Duodenal mucosa (tissue), 2 donors: ENCODE data around the gene ANKRD13A.
"Not testable (repeated sequence)": the region's sequence is repeated elsewhere in the genome, so short reads cannot be mapped to it uniquely, and the experiment has no call there.

ENCODE experiments used
- H3K27ac ChIP-seq: one replicate; pipeline ENCODE4 v1.7.0; 2013; ENCODE audit warnings: low read depth, low read length
- H3K27me3 ChIP-seq, 2 donors: one replicate each; pipeline ENCODE4 v1.7.0; 2013; ENCODE audit warnings: low read length in 2 of 2, control low read depth in 1 of 2; ENCODE audit not compliant: insufficient read depth in 2 of 2, control insufficient read depth in 1 of 2
- H3K36me3 ChIP-seq, 2 donors: one replicate each; pipeline ENCODE4 v1.7.0; 2013; ENCODE audit warnings: low read length in 2 of 2, control low read depth in 1 of 2; ENCODE audit not compliant: insufficient read depth in 2 of 2, control insufficient read depth in 1 of 2
- H3K4me1 ChIP-seq, 2 donors: one replicate each; pipeline ENCODE4 v1.7.0; 2013; ENCODE audit warnings: low read length in 2 of 2, control low read depth in 1 of 2; ENCODE audit not compliant: insufficient read depth in 2 of 2, control insufficient read depth in 1 of 2
- H3K4me3 ChIP-seq, 2 donors: one replicate each; pipeline ENCODE4 v1.7.0; 2013; ENCODE audit warnings: low read length in 2 of 2, low read depth in 1 of 2
- H3K9ac ChIP-seq, 2 donors: one replicate each; pipeline ENCODE4 v1.7.0; 2013; ENCODE audit warnings: low read length in 2 of 2, low read depth in 1 of 2
- H3K9me3 ChIP-seq, 2 donors: one replicate each; pipeline ENCODE4 v1.7.0; 2013; ENCODE audit warnings: low read length in 2 of 2, control low read depth in 1 of 2; ENCODE audit not compliant: control insufficient read depth in 1 of 2

The ANKRD13A gene

GRCh38 chr12:110059651-110060000, 60.4 kb downstream of the ANKRD13A start:
- Histone ChIP-seq H3K4me1 (no peaks in the 10 kb centered on the region), H3K27me3 (no peaks in the 10 kb centered on the region), H3K9me3 (no peaks in the 10 kb centered on the region), H3K36me3 (no peaks in the 10 kb centered on the region), H3K4me3 (no peak overlapping the region), H3K27ac (no peak overlapping the region), H3K9ac (no peak overlapping the region)

- Histone ChIP-seq H3K9ac (no peak overlapping the region), H3K4me1 (no peaks in the 10 kb centered on the region), H3K27ac (no peak overlapping the region), H3K27me3 (no peaks in the 10 kb centered on the region), H3K4me3 (no peak overlapping the region), H3K36me3 (no peaks in the 10 kb centered on the region), H3K9me3 (no peaks in the 10 kb centered on the region)
Measured at GRCh38 chr12:110062241-110062640, 63.0 kb downstream of the ANKRD13A start.

- Histone ChIP-seq H3K27ac (no peak overlapping the region), H3K9me3 (no peaks in the 10 kb centered on the region), H3K27me3 (no peaks in the 10 kb centered on the region), H3K9ac (no peak overlapping the region), H3K4me3 (no peak overlapping the region), H3K36me3 (no peaks in the 10 kb centered on the region), H3K4me1 (no peaks in the 10 kb centered on the region)
Measured at GRCh38 chr12:110065540-110065939, 66.3 kb downstream of the ANKRD13A start.

- H3K27ac ChIP-seq: no peak overlapping the region
- H3K4me3 ChIP-seq: no peak overlapping the region
- H3K9me3 ChIP-seq: no peaks in the 10 kb centered on the region
- no peaks in the 10 kb centered on the region for H3K4me1 ChIP-seq
- no peaks in the 10 kb centered on the region for H3K36me3 ChIP-seq
- H3K27me3 ChIP-seq: no peaks in the 10 kb centered on the region
- H3K9ac ChIP-seq: no peak overlapping the region
Measured at GRCh38 chr12:110067531-110067930, 68.3 kb downstream of the ANKRD13A start.

- not testable (repeated sequence) for H3K4me1 ChIP-seq, H3K36me3 ChIP-seq, H3K27me3 ChIP-seq, H3K4me3 ChIP-seq, H3K9me3 ChIP-seq, H3K27ac ChIP-seq, H3K9ac ChIP-seq
Measured at GRCh38 chr12:110068115-110068514, 68.9 kb downstream of the ANKRD13A start.

- H3K27ac ChIP-seq: no peak overlapping the region
- no peaks in the 10 kb centered on the region for H3K27me3 ChIP-seq
- H3K4me3 ChIP-seq: no peak overlapping the region
- no peak overlapping the region for H3K9ac ChIP-seq
- H3K4me1 ChIP-seq: peaks cover 0 to 5% of the 10 kb centered on the region in 2 donors
- H3K9me3 ChIP-seq: no peaks in the 10 kb centered on the region
- no peaks in the 10 kb centered on the region for H3K36me3 ChIP-seq
Measured at GRCh38 chr12:110068654-110069053, 69.4 kb downstream of the ANKRD13A start.

- Histone ChIP-seq H3K9ac (no peak overlapping the region), H3K27ac (no peak overlapping the region), H3K9me3 (no peaks in the 10 kb centered on the region), H3K36me3 (no peaks in the 10 kb centered on the region), H3K4me1 (peaks cover 4 to 5% of the 10 kb centered on the region in 2 donors), H3K27me3 (no peaks in the 10 kb centered on the region), H3K4me3 (no peak overlapping the region)
Measured at GRCh38 chr12:110071504-110071903, 72.3 kb downstream of the ANKRD13A start.

GRCh38 chr12:110071967-110072366, 72.7 kb downstream of the ANKRD13A start:
- Histone ChIP-seq H3K36me3 (no peaks in the 10 kb centered on the region), H3K27ac (no peak overlapping the region), H3K9me3 (no peaks in the 10 kb centered on the region), H3K27me3 (no peaks in the 10 kb centered on the region), H3K9ac (no peak overlapping the region), H3K4me3 (no peak overlapping the region), H3K4me1 (peaks cover 4 to 5% of the 10 kb centered on the region in 2 donors)

GRCh38 chr12:110072636-110073035, 73.4 kb downstream of the ANKRD13A start:
- peak overlapping the region in 1 of 2 donors; percentile 60 for H3K4me3 ChIP-seq
- H3K4me1 ChIP-seq, H3K27me3 ChIP-seq, H3K27ac ChIP-seq, H3K9me3 ChIP-seq, H3K36me3 ChIP-seq, H3K9ac ChIP-seq: not testable (repeated sequence)

- H3K36me3 ChIP-seq: no peaks in the 10 kb centered on the region
- H3K4me3 ChIP-seq: peak overlapping the region; percentile 60 to 66
- H3K9me3 ChIP-seq: no peaks in the 10 kb centered on the region
- peaks cover 4 to 5% of the 10 kb centered on the region in 2 donors for H3K4me1 ChIP-seq
- H3K9ac ChIP-seq: peak overlapping the region; percentile 18 to 49
- no peak overlapping the region for H3K27ac ChIP-seq
- H3K27me3 ChIP-seq: no peaks in the 10 kb centered on the region
Measured at GRCh38 chr12:110073049-110073831, 74.0 kb downstream of the ANKRD13A start.
